GM19351 (cell line): ENCODE data around the gene GLOD4.
"Not testable (repeated sequence)": the region's sequence is repeated elsewhere in the genome, so short reads cannot be mapped to it uniquely, and the experiment has no call there.

Experiments used
- ATAC-seq: cut with Tn5 transposase; IDR thresholded peaks from one replicate; pipeline ENCODE4 v1.9.1; 2021; ENCODE audit warnings: mild to moderate bottlenecking, moderate library complexity; ENCODE audit not compliant: unreplicated experiment

The GLOD4 gene

GRCh38 chr17:778096-778495 is 4.0 kb downstream of the GLOD4 start:
- no peak for ATAC-seq

DNA sequence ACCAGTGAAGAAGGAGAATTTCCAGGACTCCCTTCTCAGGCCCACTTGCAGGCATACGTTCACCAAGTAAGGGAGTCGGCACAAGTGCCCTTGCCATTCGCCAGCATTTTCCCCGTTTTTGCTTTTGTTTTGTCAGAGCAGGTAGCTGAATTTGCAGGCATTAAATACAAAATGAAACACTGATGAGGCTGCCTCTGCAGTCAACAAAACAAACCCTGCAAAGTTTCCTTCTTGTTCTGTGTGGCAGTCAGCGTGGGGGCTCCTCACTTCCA is 7.8 kb downstream of the GLOD4 start:
- ATAC-seq = no peak

GRCh38 chr17:773467-774312 is 8.4 kb downstream of the GLOD4 start:
- ATAC-seq = no peak

- no peak for ATAC-seq
Observed at GRCh38 chr17:773016-773415, 9.1 kb downstream of the GLOD4 start.

DNA sequence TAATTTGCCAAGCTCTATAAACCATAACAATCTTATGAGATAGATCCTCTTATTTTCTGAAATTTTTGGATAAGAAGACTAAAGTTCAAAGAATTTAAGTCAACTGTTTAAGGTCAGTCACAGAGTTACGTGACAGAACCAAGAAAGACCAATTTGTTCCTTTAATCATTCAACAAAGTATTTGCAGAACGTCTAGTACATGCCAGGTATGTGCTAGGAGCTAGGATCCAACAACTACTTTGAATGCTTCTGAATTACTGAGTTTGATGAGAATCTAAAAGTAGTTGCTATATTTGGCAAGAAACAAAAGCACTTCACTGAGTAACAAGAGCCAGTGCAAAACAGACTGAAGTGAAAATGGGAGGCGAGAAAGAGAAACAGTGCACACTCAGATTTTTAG is 15.0 kb downstream of the GLOD4 start:
- ATAC-seq = no peak

GRCh38 chr17:760371-760770 is 21.7 kb downstream of the GLOD4 start:
- no peak for ATAC-seq

DNA sequence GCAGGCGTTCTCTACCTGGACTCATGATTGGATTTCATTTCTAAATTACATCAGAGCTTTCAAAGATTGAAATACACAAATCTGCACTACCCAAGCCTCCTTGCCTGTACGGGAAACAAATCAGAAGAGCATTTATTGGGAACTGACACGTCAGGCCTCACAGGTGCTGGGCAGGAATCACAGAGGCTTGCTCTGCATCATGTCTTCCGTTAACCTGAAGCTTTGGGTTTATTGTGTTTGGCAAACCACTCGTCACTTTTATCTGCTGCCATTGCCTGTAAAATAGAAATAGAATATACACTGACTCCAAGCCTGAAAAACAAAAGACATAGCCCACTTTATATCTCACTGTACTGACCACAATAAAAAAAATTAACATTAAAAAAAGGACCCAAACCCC is 22.1 kb downstream of the GLOD4 start:
- no peak for ATAC-seq

GRCh38 chr17:756010-756567 is 26.0 kb downstream of the GLOD4 start:
- ATAC-seq = not testable (repeated sequence)

DNA sequence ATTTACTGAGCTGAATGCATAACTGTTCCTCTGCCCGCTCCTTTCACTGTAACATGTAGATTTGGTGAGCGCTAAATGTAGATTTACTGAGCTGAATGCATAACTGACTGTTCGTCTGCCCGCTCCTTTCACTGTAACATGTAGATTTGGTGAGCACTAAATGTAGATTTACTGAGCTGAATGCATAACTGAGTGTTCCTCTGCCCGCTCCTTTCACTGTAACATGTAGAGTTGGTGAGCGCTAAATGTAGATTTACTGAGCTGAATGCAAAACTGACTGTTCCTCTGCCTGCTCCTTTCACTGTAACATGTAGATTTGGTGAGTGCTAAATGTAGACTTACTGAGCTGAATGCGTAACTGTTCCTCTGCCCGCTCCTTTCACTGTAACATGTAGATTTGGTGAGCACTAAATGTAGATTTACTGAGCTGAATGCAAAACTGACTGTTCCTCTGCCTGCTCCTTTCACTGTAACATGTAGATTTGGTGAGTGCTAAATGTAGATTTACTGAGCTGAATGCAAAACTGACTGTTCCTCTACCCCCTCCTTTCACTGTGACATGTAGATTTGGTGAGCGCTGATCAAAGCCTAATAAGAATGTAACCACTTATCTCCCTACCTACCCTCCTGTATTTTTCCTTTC is 26.6 kb downstream of the GLOD4 start:
- not testable (repeated sequence) for ATAC-seq

DNA sequence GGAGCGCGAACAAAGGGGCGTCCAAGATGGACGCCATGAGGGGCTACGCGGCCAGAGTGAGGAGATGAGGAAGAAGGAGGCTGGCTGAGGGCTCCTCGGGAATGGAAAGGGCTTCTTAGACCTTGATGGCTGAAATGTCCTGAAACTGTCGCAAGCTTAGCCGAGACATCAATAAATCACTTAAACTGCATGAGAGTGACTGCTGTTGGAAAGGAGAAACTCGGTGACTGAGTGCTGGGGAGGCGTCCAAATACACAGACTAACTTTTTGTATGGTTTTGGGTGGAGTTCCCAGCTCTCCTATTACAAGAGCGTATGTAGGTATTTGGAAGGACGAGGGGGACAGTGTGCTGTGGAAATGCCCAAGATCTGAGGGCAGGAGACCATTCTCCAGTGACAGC is 28.7 kb downstream of the GLOD4 start:
- no peak for ATAC-seq

DNA sequence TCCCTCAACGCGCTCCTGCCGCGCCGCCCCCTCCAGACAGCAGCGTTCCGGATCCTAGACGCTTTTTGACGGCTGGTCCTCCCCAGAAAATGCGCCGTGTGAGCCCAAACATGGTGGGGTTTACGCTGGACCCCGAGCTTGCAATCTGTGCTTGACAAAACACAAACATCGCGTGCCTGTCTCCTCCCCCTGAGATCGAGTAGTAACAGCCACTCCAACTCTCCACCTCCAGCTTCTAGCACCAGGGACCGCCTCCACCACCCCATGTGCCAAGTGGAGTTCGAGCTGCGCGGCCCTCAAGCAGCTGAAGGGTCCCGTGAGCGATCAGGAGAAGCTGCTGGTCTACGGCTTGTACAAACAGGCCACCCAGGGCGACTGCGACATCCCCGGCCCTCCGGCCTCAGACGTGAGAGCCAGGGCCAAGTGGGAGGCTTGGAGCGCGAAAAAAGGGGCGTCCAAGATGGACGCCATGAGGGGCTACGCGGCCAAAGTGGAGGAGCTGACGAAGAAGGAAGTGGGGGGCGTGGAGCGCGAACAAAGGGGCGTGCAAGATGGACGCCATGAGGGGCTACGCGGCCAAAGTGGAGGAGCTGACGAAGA is 29.4 kb downstream of the GLOD4 start:
- no peak for ATAC-seq

DNA sequence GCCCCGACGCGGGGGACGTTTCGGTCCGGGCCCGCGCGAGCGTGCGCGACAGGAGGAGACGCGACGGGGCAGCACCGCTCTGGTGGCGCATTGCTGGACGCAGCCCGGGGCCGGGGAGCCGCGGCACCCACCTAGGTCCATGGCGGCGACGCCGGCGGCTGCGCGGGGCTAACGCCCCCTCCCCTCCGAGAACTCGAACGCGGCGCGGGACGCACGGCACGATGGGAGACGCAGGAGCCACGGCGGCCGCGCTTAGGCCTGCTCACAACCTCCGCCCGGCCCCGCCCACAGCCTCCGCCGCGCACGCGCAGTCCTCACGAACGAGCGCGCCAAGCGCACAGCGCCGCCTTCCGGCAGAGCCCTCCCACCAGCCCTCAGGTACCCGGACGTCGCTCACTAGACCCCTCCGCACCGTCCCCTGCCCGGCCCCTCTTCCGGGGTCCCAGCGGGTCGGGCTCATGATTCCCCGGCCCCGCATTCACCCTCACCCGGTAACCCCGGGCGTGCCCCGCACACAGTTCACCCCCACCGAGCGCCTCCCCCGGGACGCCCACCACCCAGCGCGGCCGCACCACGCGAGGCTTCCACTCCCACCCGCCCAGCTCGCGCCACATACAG is 30.0 kb downstream of the GLOD4 start, which contains the start of gene GEMIN4:
Gene GEMIN4, minus strand, starts transcription at position 263 of the 618 bp plus-strand sequence. Its CDS starts 122 bp downstream, at position 141.
- ATAC-seq = peak; percentile 82

DNA sequence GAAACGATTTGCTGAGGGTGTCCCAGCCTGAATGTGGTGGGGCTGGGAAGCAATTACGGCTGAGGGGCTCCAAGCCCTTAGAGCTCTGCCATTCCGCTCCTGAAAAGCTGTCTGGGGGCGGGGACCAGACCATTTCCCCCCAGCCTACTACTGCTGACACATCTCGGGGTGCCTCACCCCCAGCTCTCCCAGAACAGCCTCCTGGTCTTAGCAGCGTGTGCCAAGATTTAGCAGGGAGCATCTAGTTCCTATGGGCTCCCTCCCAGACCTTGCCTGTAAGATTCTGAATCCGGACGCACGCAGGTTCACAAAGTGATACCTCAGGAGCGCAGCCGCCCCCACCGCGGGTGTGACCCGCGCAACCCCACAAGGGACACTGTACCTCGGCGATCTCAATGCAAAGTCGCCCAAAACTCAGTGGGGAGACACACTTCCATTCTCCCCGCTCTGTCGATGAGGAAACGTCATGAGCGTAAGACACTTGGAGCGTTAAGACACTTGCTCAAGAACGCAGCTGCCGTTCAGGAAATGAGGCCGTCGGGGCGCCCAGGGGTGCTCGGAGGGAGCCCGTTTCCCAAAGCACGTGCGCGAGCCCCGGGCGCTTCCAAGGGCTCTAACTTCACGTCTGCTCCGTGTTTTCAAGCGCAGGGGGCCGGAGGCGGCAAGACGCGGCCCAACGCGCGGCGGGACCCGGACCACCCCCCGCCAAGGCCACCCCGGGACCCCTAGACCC is 30.6 kb downstream of the GLOD4 start:
- ATAC-seq = peak; percentile 26

DNA sequence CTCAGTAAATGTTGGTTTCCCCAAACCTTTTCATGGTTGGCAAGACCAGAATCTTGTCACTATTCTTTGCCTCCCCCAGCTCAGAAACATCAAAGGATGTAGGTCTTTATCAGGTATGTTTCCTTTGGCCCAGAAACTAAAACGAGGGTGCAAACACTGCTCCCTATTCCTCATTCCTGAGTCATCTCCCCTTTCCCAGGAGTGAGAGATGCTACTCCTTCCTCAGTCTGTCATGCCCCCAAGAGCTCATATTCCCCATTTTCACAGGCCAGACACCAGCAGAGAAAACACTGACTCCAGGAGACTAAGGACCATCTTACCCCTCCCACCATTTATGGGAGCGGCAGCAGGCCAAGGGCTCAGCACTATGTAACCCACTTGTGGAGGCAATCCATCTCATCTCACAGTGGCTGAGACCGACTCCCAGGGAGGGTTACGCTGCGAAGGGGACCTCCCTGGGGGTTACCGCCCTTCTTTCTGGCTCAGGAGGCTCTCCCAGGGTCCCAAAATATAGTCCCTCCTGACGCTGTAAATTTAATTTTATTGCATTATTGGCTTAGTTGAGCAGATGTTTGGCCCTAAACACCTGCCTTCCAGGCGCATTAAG is 31.5 kb downstream of the GLOD4 start:
- no peak for ATAC-seq

- ATAC-seq = not testable (repeated sequence)
Observed at GRCh38 chr17:749359-749758, 32.7 kb downstream of the GLOD4 start.

GRCh38 chr17:748604-749003 is 33.5 kb downstream of the GLOD4 start:
- not testable (repeated sequence) for ATAC-seq

- ATAC-seq = no peak
Observed at GRCh38 chr17:746783-747629, 35.1 kb downstream of the GLOD4 start.

DNA sequence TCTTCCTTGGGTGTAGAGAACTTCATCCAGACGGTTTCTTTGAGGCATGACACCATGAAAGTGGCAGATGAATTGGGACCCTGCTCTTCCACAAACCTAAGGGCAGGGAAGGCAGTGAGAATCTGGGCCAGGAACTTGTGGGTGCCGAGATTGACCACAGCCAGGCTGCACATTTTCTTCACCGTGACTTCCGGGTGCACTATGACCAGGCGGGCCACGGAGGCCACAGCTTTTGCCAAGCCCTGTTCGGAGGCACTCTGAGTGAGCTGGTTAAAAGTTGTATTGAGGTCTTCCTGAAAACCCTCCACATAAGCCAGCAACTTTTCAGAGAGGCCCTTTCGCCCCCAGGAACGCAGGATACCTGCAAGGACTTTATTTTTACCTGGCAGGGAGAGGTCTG is 35.9 kb downstream of the GLOD4 start:
- ATAC-seq = no peak

DNA sequence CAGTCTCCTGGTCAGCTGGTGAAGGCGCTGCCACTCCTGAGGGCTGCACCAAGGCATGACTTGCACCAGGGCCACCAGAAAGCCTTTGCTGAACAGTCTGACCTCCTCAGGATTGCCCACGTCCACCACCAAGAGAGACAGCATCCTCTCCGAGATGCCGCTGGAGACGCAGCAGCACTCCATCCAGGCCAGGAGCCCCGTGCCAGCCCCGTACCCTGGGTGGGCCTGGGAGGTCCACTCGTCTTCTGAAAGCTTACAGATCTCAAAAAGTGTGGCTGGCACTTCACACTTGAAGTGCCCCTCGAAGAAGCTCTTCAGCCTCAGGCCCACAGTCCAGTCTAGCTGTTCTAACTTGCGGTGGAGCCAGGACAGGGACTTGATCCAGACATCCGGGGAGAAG is 36.7 kb downstream of the GLOD4 start:
- ATAC-seq = no peak
